Measurements from ENCODE around the gene CLEC2D.
"Not testable (repeated sequence)": the region's sequence is repeated elsewhere in the genome, so short reads cannot be mapped to it uniquely, and the experiment has no call there.

CLEC2D gene

GRCh38 chr12:9669534-9669933, at the start of gene CLEC2D:
CLEC2D (plus strand) TSS chr12:9669713; CDS start chr12:9669735, 22 bp downstream.
- peak; percentile 78 for DNase-seq

GRCh38 chr12:9625019-9625418, 44.5 kb upstream of the CLEC2D start:
- no peak for DNase-seq

GRCh38 chr12:9626291-9626690, 43.2 kb upstream of the CLEC2D start:
- no peak for DNase-seq

- DNase-seq: no peak
These were observed 42.7 kb upstream of the CLEC2D start for GRCh38 chr12:9626821-9627220.

- no peak for DNase-seq
These were observed 36.7 kb upstream of the CLEC2D start for GRCh38 chr12:9632766-9633165.

- peak; percentile 85 for DNase-seq
These were observed 35.2 kb upstream of the CLEC2D start for GRCh38 chr12:9634177-9634803.

GRCh38 chr12:9634969-9635754, 34.4 kb upstream of the CLEC2D start:
- DNase-seq: no peak

GRCh38 chr12:9636150-9636850, 33.2 kb upstream of the CLEC2D start:
- DNase-seq: no peak

GRCh38 chr12:9636851-9637206, 32.7 kb upstream of the CLEC2D start:
- DNase-seq: no peak

- no peak for DNase-seq
These were observed 29.5 kb upstream of the CLEC2D start for GRCh38 chr12:9640024-9640423.

GRCh38 chr12:9642606-9643265, 26.8 kb upstream of the CLEC2D start:
- DNase-seq: no peak

GRCh38 chr12:9643266-9643660, 26.2 kb upstream of the CLEC2D start:
- no peak for DNase-seq

- DNase-seq: not testable (repeated sequence)
These were observed 24.4 kb upstream of the CLEC2D start for GRCh38 chr12:9644985-9645551.

- no peak for DNase-seq
These were observed 22.4 kb upstream of the CLEC2D start for GRCh38 chr12:9646794-9647781.

GRCh38 chr12:9647825-9648700, 21.4 kb upstream of the CLEC2D start:
- DNase-seq: peak; percentile 92

GRCh38 chr12:9648701-9649531, 20.6 kb upstream of the CLEC2D start:
- DNase-seq: no peak

- DNase-seq: no peak
These were observed 20.0 kb upstream of the CLEC2D start for GRCh38 chr12:9649532-9649940.

- no peak for DNase-seq
These were observed 19.3 kb upstream of the CLEC2D start for GRCh38 chr12:9650151-9650576.

GRCh38 chr12:9651265-9651729, 18.2 kb upstream of the CLEC2D start:
- peak; percentile 72 for DNase-seq

GRCh38 chr12:9660046-9660445, 9.5 kb upstream of the CLEC2D start:
- DNase-seq: no peak

All from CD4-positive, alpha-beta T cell treated with Interleukin-21 for 1 hour (primary cell).